HG02973 (cell line): ENCODE measurements around the gene CCDC157.
A peak's percentile ranks its signal among the peaks of the same experiment; 100 is the strongest.
"Not testable (repeated sequence)": the region's sequence is repeated elsewhere in the genome, so short reads cannot be mapped to it uniquely, and the experiment has no call there.

Experiments used
- ATAC-seq: cut with Tn5 transposase; IDR thresholded peaks from one replicate; pipeline ENCODE4 v1.9.1; 2021; ENCODE audit warnings: moderate library complexity; ENCODE audit not compliant: unreplicated experiment

Gene CCDC157

DNA sequence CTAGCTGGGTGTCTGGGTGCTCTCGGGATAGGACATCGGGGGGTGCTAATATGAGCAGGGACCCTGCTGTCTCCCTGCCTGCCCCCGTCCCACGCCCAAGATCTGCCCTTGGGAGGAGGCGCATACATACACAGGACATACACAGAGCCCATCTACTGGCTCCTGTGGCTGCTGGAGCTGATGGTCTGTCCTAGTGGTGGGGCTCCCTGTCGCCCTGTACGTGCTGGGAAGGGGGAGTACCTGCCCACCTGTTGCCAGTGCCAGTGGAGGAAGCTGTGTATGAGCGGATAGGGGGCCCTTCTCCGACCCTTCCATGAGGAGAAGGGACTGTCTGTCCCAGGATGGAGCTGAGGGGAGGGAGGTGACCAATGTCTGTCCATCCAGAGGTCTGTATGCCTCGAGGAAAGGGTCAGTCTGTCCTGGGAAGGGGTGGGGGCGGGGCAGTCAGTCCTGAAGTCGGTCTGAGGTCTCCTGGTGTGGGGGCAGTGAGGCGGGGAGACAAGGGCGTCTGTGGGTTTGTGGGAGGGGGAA lies 31.0 kb upstream of the CCDC157 start:
- no peak for ATAC-seq

DNA sequence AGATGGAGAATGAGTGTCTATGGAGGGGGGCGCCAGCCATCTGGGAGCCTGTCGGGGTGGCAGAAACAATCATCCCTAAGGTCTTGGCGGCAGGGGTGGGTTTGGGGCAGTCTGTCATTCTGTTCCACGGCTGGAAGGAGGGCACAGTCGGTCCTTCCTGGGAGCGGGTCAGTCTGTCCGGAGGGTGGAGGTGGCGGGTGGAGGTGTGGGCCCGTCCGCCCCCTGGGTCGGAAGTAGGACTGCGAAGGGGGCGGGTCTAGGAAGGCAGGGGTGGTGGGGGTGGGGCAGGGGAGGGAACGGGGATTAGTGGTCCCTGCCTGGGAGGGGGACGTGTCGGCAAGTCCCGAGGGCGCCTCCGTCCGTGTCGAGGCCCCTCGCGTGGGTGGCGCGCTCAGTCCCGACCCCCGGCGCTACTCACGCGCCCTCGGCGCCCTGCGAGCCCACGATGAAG lies 30.5 kb upstream of the CCDC157 start:
- peak; percentile 21 for ATAC-seq

- ATAC-seq, result peak; percentile 69
Observed at GRCh38 chr22:30326706-30327362, 30.0 kb upstream of the CCDC157 start, which contains the start of gene TBC1D10A. Gene TBC1D10A (minus strand): TSS chr22:30326941. CDS start chr22:30326881, 60 bp downstream.

DNA sequence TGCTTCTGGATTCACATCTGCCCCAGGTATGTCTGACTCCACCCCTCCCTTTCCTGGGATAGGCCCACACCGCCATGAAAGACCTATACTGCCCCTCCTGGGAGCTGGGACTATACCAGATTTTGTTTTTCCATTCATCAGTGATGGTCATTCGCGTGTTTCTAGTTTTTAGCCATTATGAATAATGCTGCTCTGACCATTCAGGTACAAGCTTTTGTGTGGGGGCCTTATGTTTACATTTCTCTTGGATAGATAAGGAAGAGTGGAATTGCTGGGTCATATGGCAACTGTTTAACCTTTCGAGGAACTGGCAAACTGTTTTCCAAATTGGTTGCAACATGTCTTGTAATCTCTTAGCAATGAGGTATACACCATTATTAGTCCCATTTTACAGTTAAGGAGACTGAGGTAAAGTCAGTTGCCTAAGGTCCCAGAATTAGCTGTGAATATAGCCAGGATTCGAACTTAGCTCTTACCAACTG lies 28.9 kb upstream of the CCDC157 start:
- ATAC-seq, result no peak

DNA sequence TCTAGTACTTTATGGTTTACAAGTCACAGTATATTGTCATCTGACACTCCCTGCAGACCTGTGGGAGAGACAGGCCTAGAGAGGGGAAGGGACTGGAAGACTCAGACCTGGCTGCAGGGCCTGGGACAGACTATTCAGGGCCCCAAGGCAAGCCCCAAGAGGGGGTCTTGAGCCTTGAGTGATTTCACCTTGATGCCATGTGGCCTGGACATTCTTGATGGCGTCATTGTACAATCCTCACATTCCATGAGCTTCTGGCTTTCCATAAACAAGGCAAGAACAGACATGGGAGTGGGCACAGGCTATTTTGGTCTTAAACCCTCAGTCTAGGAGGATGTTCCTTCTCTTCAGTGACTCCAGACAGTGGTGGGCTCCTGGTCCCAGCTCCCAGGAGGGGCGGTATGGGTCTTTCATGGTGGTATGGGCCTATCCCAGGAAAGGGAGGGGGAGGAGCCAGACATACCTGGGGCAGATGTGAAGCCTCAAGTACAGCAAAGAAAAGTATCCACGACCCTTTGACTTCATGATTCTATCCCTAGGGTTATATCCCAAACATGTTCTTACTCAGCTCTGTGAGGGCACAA lies 28.2 kb upstream of the CCDC157 start:
- no peak for ATAC-seq

DNA sequence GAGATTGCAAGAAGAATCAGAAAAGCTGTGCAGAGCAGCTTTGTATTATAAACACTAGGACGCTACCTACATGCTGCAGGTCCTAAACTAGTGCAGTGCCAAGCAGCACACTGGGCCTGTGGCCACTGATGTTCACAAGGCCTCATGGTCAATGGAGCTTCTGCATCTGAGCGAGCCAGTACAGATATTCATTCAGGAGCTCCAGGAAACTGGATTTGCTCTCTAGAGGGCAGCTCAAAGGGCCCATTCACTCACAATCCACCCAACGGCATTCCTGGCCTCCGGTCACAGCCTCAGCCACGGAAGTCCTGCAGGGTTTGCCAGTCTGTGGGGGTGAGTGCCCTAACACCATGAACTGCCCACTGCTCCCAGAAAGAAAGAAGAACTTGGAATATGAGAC lies 24.3 kb upstream of the CCDC157 start:
- no peak for ATAC-seq

DNA sequence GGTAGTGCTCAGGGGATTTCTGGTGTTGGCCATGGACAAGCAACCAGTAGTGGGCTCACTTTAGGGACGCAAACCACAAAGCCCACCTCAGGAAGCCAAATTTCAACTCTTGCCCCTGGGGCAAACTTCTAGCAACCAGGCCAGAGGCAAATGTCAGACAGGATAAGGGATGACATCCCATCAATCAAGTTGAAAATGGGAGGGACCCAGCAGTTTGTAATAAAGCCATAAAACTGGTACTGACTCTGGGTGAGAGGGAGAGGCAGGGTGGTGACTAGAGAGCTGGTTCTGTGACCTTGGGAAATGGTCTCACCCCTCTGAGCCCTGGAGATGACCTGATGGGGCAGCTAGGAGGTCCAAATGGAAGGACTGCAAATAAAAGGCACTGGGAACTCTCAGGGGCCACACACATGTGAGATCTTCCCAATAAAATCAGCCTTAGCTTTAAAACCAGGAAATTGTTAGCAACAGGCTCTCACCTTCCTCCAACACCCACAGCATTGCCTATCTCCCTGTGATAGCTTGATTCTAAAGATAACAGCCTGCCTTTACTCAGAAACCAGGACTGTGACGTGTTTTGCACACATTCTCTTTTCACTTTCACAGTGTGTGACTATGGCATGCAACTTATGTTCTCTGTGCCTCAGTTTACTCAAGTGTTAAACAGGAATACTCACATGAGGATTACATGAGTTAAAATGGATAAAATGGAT lies 23.7 kb upstream of the CCDC157 start:
- no peak for ATAC-seq

DNA sequence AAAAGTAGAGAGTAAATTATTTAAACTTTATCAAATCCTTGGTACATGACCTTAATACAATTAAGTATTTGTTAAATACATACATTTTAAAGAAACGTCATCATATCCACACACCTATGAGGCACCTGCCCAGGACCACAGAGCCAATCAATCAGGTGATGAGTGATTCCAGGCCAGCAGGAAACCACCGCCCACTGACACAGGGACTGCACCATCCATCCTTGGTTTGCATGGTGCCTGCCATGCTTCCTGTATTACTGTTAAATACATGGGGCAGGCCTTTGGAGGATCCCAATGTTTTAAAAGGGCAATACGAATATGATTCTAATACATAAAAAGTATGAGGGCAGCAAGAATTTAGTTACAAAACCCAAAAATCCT lies 23.1 kb upstream of the CCDC157 start:
- ATAC-seq, result no peak

- no peak for ATAC-seq
Observed at GRCh38 chr22:30334646-30335045, 22.2 kb upstream of the CCDC157 start.

DNA sequence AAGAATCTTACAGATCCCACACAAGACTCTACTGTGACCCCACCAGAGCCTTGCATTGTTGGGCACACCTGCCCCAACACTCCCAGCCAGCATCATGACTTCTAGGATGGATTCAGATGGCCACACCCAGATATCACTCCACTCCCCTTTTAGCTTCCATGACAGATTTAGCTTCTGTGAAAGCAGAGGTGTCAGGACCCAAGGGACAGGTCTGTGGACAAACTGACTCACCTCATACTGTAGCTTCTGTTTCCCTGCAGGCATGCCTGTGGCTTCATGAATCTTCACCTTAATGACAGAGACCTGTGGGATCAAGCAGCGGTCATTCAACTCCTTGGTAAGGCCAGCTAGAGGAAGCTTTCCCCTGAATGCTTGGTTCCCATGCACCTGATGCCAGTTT lies 21.6 kb upstream of the CCDC157 start:
- no peak for ATAC-seq

GRCh38 chr22:30336752-30337460 lies 19.9 kb upstream of the CCDC157 start:
- ATAC-seq, result no peak

DNA sequence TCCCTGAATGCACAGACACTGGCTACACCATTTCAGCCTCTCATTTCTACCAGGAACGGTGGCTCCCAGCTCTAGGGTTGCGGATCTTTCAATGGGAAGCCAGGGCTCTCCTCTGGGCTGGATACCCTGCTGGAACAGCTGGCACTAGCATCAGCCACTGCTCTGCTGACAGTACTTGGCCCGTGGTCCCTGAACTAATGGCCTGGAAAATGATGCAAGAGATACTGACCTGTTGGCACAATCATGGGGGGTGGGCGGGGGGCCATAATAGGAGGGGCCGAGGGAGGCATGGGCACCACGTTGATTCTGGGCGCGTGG lies 19.4 kb upstream of the CCDC157 start:
- no peak for ATAC-seq

DNA sequence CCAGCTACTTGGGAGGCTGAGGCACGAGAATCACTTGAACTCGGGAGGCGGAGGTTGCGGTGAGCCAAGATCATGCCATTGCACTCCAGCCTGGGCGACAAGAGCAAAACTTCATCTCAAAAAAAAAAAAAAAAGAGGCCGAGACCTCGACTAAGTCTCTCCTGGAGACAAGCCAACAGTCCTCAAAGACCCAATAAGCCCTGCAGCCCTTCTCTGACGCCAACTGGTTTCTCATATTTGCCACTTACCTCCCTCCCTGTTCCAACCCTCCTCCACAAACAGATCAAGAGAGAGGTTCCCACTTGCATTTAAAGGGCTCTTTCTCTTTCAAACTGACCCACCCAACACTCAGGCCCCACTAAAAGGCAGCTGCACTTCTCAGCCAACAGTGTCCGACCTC lies 18.5 kb upstream of the CCDC157 start:
- not testable (repeated sequence) for ATAC-seq

- no peak for ATAC-seq
Observed at GRCh38 chr22:30338802-30339201, 18.0 kb upstream of the CCDC157 start.

- no peak for ATAC-seq
Observed at GRCh38 chr22:30340911-30341685, 15.7 kb upstream of the CCDC157 start.

- ATAC-seq, result no peak
Observed at GRCh38 chr22:30344447-30345200, 12.2 kb upstream of the CCDC157 start.

GRCh38 chr22:30347255-30347892 lies 9.4 kb upstream of the CCDC157 start:
- no peak for ATAC-seq

- no peak for ATAC-seq
Observed at GRCh38 chr22:30348404-30348803, 8.4 kb upstream of the CCDC157 start.

DNA sequence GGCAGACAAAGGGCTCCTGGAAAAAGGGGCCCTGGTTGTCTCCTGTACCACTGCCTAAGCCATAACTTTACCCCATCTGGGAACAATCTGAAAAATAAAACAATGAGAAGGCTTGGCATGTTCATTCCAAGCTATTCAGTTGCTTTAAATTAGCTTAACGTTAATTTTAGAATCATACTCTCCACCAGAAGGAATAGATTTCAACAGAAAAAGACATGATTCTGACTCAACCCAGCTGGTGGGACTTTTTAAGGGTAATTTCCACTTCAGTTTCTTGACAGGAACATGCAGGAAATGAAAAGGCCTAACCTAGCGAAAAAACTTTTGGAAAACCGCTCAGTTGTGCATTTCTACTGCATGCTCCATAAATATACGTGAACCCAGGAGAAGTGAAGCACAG lies 8.0 kb upstream of the CCDC157 start:
- ATAC-seq, result no peak
